Esophagus squamous epithelium (tissue), 5 donors: ENCODE measurements around the gene MAMDC2. TPM values are rescaled to one million over a fixed set of nuclear protein-coding genes. Genes with fewer than 3 reads are reported as not detected.
A peak's percentile ranks its signal among the peaks of the same experiment; 100 is the strongest.

Experiments used
- DNase-seq: peaks from one replicate; lab custom pipeline; 2025; lab: John Stamatoyannopoulos, UW
- H3K27ac ChIP-seq, 4 donors: fragments of 200-600 bp; sonication (generic); one replicate each; pipeline ENCODE4 v1.5.1; 2016 to 2019; ENCODE audit warnings: mild to moderate bottlenecking in 1 of 4
- H3K27me3 ChIP-seq, 4 donors: fragments of 200-600 bp; sonication (generic); 1 replicate in 3 of 4; 2 replicates in 1 of 4; pipeline versions ENCODE4 v1.5.1 to v1.6.0; 2017 to 2021; ENCODE audit warnings: antibody characterized with exemption in 1 of 4
- H3K36me3 ChIP-seq, 3 donors: fragments of 200-600 bp; sonication (generic); one replicate each; pipeline ENCODE4 v1.5.1; 2016 to 2019
- H3K4me1 ChIP-seq, 3 donors: fragments of 200-600 bp; sonication (generic); one replicate each; pipeline ENCODE4 v1.5.1; 2017 to 2019
- H3K4me3 ChIP-seq, 4 donors: fragments of 200-600 bp; sonication (generic); 1 replicate in 3 of 4; 2 replicates in 1 of 4; pipeline ENCODE4 v1.5.1; 2016 to 2019; ENCODE audit warnings: mild to moderate bottlenecking in 2 of 4, moderate library complexity in 1 of 4
- H3K9me3 ChIP-seq, 3 donors: fragments of 200-600 bp; sonication (generic); one replicate each; pipeline ENCODE4 v1.5.1; 2016 to 2019
- POLR2A ChIP-seq, 4 donors: fragments of 450-650 bp; IDR thresholded peaks; one replicate each; pipeline ENCODE4 v1.6.1; 2017; ENCODE audit warnings: antibody characterized with exemption in 4 of 4, mild to moderate bottlenecking in 4 of 4, moderate library complexity in 3 of 4
- WGBS, 2 donors: methylation state at CpG; one replicate each; pipeline ENCODE4 v1.1.5; 2018; 5-methylcytosine and 5-hydroxymethylcytosine counted together
- intact Hi-C: fragments of 100-400 bp; cut with DNase I; formaldehyde crosslinking; loops from one replicate; pipeline ENCODE4 v1.15.0; 2022
- total RNA-seq, 4 donors: library from RNA; depleted of rRNA; stranded (reverse); fragments of >200 nt; gene quantifications; one replicate each; pipeline ENCODE4 v1.1.0, GENCODE V29; 2016
- TF ChIP-seq, protein P1 (sequence below), 6 experiments: fragments of 450-650 bp in 4 of 6; fragments of 200-600 bp in 2 of 6; sonication (generic) in 2 of 6; IDR thresholded peaks; one replicate each; pipeline ENCODE4 v1.5.1; 2016 to 2019; ENCODE audit warnings: antibody characterized with exemption in 6 of 6, mild to moderate bottlenecking in 4 of 6, moderate library complexity in 4 of 6
- donor health status: DM: yes; HTN: yes; CAD: no.

MAMDC2 gene
- total RNA-seq, 4 donors from 2014 or later = 1.9 to 58.4 (median 11.3) TPM

DNA sequence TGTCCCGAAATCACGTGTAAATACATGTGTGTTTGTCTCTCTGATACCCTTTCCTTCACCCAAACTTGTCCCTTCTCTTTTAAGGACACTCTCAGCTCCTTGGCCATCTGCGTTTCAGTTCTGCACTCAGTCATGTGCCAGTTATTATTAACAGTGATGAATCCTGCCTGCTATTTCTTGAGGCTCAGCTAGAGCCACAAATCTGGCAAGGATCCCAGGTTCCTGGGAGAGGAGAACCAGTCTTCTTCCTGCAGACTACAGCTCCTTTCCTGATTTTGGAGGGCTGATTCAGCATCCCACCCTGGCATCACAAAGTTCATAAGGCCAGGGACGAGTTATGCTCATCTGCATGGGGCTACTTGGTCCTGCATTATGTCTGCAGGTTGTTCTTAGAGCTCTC lies 5.6 kb downstream of the MAMDC2 start:
- intact Hi-C loops = no loop called here
- H3K27ac ChIP-seq = peak overlapping the region; percentile 37 to 90 (median 88)

DNA sequence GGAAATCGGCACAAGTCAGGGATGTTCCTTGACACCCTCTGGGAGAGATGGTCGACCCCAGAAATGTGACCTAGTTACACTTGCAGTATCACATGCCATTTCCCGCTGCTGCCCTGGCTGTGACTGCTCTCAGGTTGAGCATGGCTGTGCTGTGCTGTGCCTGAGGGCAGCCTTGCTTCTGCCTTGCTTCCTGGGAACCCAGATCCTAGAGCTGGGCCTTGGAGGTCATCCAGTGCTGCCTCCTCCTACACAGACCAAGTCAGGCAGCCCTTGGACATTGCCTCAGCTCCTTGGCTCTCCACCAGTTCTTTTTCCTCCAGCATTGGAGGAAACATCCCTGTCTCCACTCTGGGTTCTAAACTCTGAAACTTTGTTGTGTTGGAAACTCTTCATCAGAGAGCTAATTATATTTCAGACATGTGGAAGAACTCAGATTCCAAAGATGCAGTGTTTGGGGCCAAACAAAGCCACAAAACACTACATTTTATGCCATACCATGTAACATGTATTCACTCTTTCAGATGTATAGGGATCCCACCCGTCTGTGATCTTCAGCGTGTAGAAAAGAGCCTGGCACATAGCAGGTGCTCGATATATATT lies 6.1 kb downstream of the MAMDC2 start:
- Histone ChIP-seq H3K36me3 (no peaks in the 10 kb centered on the region), H3K27ac (peak overlapping the region; percentile 37 to 90 (median 88)), H3K27me3 (no peaks in the 10 kb centered on the region), H3K4me3 (peak overlapping the region in 1 of 4 donors; percentile 15), H3K4me1 (peaks cover 5 to 94% (median 50%) of the 10 kb centered on the region in 3 donors), H3K9me3 (no peaks in the 10 kb centered on the region)
- WGBS, 2 donors = 54 to 67% methylated on average over 5 to 6 of the region's 6 CpGs
- TF ChIP-seq, protein P1, sequence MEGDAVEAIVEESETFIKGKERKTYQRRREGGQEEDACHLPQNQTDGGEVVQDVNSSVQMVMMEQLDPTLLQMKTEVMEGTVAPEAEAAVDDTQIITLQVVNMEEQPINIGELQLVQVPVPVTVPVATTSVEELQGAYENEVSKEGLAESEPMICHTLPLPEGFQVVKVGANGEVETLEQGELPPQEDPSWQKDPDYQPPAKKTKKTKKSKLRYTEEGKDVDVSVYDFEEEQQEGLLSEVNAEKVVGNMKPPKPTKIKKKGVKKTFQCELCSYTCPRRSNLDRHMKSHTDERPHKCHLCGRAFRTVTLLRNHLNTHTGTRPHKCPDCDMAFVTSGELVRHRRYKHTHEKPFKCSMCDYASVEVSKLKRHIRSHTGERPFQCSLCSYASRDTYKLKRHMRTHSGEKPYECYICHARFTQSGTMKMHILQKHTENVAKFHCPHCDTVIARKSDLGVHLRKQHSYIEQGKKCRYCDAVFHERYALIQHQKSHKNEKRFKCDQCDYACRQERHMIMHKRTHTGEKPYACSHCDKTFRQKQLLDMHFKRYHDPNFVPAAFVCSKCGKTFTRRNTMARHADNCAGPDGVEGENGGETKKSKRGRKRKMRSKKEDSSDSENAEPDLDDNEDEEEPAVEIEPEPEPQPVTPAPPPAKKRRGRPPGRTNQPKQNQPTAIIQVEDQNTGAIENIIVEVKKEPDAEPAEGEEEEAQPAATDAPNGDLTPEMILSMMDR (IDR thresholded peaks at IDR 0.05) = no peak
- peak in 2 of 4 donors; percentile 19 to 38 for TF ChIP-seq POLR2A (IDR thresholded peaks at IDR 0.05)
- intact Hi-C loops = no loop called here
- no peak for DNase-seq

More for the DNA sequence above, 5.6 kb downstream of the MAMDC2 start:
- Histone ChIP-seq H3K9me3 (no peaks in the 10 kb centered on the region), H3K27me3 (peaks cover 0 to under 1% (median 0%) of the 10 kb centered on the region in 4 donors), H3K4me1 (peaks cover 5 to 94% (median 48%) of the 10 kb centered on the region in 3 donors), H3K4me3 (peak overlapping the region in 1 of 4 donors; percentile 15), H3K36me3 (no peaks in the 10 kb centered on the region)
- WGBS, 2 donors = 40 to 41% methylated on average over 4 of the region's 4 CpGs
- TF ChIP-seq, protein P1 (IDR thresholded peaks at IDR 0.05) = no peak
- no peak for TF ChIP-seq POLR2A (IDR thresholded peaks at IDR 0.05)
- no peak for DNase-seq

DNA sequence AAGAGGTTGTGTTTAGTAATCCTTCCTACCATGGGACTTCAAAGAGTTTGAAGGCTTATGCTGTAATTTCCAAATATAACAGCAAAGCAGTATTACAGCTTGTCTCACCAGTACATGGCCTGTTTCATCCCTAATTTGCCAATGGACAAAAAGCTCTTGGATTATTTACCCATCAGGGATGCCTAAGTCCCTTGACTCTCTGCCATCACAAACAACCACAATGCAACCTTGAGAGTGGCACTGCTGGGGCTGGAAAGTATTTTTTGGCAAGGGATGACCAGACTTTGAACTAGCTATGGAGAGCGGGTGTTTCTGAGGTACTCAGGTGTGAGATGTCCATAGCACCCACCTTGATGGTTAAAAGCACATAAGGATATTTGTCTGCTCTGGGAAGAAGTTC lies 9.1 kb downstream of the MAMDC2 start:
- H3K4me1 ChIP-seq = peaks cover 5 to 84% (median 41%) of the 10 kb centered on the region in 3 donors
- DNase-seq = no peak
- TF ChIP-seq POLR2A (IDR thresholded peaks at IDR 0.05) = no peak
- TF ChIP-seq, protein P1 (IDR thresholded peaks at IDR 0.05) = no peak
- no peaks in the 10 kb centered on the region for H3K27me3 ChIP-seq
- H3K36me3 ChIP-seq = no peaks in the 10 kb centered on the region
- peak overlapping the region in 3 of 4 donors; percentile 79 to 90 (median 89) for H3K27ac ChIP-seq
- no peak overlapping the region for H3K4me3 ChIP-seq
- 85 to 88% methylated on average over 1 of the region's 1 CpG for WGBS, 2 donors
- intact Hi-C loops = no loop called here
- H3K9me3 ChIP-seq = no peaks in the 10 kb centered on the region

DNA sequence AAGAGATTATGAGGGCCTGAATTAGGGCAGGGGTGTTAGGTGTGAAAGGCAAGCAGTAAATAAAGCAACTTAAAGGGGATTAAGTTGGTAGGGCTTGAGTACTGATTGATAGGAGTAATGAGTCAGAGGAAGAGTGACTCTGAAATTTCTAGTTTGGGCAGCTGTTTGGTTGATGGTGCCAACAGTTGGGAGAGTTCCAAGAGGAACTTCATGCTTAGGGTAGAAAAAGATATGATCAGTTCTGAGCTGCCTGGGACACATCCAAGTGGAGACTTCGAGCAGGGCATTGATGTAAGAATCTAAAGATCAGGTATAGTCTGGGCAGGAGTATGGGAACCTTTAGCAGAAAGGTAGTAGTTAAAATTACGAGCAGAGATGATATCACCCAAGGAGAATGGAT lies 10.2 kb downstream of the MAMDC2 start:
- H3K27ac ChIP-seq = peak overlapping the region; percentile 40 to 90 (median 84)
- H3K27me3 ChIP-seq = no peaks in the 10 kb centered on the region
- intact Hi-C loops = no loop called here
- no peak overlapping the region for H3K4me3 ChIP-seq
- H3K9me3 ChIP-seq = no peaks in the 10 kb centered on the region
- DNase-seq = no peak
- no peaks in the 10 kb centered on the region for H3K36me3 ChIP-seq
- peaks cover 5 to 84% (median 36%) of the 10 kb centered on the region in 3 donors for H3K4me1 ChIP-seq
- WGBS, 2 donors = 9 to 20% methylated on average over 2 of the region's 2 CpGs
- TF ChIP-seq POLR2A (IDR thresholded peaks at IDR 0.05) = no peak
- TF ChIP-seq, protein P1 (IDR thresholded peaks at IDR 0.05) = no peak

DNA sequence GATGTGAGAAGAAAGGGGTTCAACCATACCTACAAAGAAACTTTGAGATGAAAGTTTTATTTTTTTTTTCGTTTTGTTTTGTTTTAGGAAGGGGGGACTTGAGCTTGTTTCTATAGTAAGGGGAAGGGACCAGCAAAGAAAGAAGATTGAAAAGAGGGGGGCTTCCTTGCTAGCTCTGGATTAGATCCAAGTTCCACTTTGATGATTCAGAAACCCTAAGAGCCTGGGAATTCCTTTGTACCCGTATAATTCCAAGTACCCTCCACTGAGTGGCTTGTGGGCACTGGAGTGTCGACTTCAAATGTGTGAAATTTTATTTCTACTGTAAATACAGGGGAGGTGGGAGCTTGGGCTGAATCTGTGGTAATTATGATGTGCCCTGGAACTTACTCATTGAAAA lies 10.9 kb downstream of the MAMDC2 start:
- H3K36me3 ChIP-seq = no peaks in the 10 kb centered on the region
- no peaks in the 10 kb centered on the region for H3K9me3 ChIP-seq
- intact Hi-C loops = no loop called here
- H3K27me3 ChIP-seq = no peaks in the 10 kb centered on the region
- TF ChIP-seq POLR2A (IDR thresholded peaks at IDR 0.05) = no peak
- TF ChIP-seq, protein P1 (IDR thresholded peaks at IDR 0.05) = no peak
- H3K4me3 ChIP-seq = no peak overlapping the region
- peaks cover 2 to 84% (median 32%) of the 10 kb centered on the region in 3 donors for H3K4me1 ChIP-seq
- 49 to 59% methylated on average over 3 of the region's 3 CpGs for WGBS, 2 donors
- no peak for DNase-seq
- peak overlapping the region; percentile 40 to 90 (median 84) for H3K27ac ChIP-seq
